ENCODE measurements around the gene ATP13A3.

The ATP13A3 gene

DNA sequence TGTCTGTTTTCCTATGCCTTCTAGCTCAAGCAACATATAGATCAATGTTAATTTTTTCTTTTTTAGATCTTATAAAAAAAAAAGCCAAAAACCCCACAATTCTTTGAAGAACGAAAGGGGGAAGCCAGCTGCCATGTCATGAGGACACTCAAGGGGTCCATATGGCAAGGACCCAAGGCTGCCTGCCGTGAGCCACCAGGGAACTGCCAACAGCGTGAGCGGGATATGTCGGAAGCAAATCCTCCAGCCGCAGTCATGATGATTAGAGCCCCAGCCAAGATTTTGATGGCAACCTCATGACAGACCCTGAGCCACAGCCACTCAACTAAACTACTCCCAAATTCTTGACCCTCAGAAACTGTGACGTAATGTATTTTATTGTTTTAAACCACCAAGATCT lies 94.2 kb downstream of the ATP13A3 start:
- no peak for DNase-seq (ENCODE audit: low read depth)

DNA sequence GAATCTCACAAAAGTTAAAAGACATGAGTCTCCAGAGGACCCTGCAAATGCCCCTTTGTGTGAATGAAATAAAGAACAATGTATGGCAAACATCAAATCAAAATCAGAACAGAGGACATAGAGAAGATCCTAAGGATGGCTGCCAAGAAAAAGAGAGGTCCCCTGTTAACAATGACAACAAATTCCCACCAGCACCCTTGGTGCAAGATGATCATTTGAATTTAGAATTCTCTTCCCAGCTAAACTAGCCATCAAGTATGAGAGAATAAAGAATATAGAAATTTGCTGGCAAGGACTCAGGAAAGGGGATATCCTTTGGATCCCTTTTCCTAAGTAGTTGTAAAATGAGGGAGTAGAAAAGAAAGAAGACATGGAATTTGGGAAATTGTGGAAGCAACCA lies 96.0 kb downstream of the ATP13A3 start:
- DNase-seq (ENCODE audit: low read depth), result no peak

DNA sequence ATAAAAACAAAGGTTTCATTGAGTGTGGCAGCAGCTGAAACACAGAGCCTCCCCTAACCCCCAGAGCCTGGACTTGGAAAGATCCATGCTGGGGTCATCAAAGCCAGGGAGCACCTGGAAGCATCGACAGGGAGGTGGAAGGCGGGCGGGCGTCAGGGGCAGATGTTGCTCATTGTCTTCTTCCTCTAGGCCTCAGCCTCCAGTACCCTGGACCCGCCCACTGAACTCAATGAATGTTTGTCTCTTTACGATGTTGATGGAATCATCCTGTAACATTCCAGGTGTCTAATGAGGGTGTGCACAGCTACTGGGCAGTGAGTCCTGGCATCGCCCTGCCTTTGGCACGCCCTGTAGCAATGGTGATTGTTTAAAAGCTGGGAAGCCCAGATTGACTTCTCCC lies 97.5 kb downstream of the ATP13A3 start:
- no peak for DNase-seq (ENCODE audit: low read depth)

DNA sequence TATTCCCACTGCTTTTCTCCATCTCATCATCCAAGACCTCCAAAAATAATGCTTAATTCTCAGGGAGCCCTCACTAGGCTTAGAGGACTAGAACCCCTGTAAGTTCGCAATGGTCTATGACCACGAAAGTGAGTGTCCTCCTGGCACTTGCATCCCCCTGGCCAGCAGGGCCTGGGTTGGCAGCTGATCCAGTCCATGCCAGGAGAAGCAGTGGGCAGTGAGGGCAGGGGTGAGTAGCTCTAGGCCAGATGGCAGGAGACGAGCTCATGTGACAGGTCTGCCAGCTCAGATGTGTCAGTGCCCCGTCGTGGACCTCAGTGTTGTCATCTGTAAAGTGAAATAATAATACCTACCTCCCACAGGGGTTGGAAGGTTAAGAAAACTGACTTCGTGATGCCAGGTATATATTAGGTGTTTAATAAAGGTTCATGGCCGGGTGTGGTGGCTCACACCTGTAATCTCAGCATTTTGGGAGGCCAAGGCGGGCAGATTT lies 98.8 kb downstream of the ATP13A3 start:
- DNase-seq (ENCODE audit: low read depth), result no peak

DNA sequence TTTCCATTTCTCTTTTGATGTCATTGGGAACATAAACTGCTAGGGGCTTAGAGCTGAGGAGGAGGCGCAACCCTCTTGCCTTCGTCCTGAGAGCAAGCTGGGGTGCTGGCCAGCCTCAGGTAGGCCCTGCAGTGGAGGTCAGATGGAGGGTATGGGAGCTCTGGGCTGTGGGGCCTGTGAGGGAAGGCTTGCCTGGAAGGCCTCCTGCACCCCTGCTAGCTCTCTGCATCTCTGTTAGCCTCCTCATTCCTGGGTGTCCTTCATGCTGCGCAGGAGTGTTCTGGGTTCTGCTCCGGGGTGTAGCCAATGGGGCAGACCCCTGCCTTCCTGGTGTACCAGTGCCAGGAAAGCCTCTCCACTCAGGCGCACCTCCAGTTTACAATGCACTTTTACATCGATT lies 99.5 kb downstream of the ATP13A3 start:
- DNase-seq (ENCODE audit: low read depth), result no peak

DNA sequence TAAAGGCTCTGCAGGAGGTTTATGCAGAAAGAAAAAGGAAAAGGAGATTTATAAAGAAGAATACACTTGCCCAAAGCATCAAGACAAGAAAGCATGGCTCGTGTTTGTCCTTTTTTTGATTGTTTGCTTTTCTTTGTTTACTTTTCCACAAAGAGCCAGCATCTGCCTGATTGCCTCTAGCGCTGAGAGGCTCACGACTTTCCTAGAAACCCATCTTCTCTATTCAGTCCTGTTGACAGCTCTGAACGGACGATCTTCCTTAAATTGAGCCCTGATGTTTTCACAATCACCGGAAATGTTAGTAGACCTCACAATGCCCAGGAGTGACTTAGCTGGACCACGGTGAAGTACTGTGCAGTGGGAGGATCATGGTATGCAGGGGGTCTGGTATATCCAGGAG lies 100.2 kb downstream of the ATP13A3 start:
- no peak for DNase-seq (ENCODE audit: low read depth)

DNA sequence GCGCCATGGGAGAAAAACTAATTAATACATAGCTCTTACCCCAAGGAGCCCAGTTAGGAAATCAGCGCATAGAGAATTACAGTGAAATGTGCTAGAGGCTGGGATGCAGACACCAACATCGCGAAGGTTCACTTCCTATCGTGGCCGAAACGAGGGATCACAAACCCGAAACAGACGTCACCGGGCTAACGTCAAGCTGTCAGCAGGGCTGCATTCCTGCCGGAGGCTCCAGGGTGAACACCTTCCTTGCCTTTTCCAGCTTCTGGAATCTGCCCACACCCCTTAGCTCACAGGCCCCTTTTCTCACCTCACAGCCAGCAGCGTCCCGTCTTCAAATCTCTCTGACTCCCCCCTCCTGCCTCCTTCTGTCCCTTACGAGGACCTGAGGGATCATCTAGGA lies 100.7 kb downstream of the ATP13A3 start:
- DNase-seq (ENCODE audit: low read depth), result no peak

DNA sequence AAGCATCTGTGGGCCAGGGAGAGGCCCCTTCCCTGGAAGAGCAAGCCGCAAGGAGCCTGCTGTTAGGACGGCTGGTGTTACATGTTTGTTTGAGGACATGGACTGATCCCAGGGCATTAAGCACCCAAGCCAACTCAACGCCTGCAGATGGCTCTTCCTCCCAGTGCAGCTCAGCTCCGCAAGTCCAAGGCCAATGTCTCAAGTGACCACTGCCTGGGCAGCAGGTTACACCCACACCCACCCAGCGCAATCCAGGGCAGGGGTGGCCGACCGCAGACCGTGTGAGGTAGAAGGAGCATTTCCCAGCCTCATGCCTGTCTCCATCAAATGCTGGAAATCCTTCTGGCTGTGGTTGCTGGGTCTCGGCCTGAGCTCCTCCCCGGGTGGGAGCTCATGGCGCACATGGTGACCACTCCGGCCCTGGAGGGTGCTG lies 102.2 kb downstream of the ATP13A3 start:
- DNase-seq (ENCODE audit: low read depth), result no peak

DNA sequence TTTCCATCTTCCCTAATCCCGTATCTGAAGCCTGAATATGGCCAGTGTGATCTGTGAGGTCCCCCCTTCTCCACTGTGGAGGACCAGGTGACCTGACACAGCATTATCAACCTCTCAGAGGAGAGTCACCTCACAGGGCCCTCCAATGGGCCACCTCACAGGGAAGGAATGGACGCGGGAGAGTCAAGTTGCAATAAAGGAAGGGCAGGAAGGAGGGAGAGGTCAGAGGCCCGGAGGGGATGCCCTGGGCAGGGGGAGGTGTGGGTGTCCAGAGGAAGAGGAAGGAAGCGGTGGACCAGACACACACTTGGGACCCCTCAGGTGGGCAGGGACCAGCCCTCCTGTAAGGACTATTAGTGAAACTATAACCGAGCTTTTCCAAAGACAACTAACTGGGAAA lies 102.6 kb downstream of the ATP13A3 start:
- no peak for DNase-seq (ENCODE audit: low read depth)

DNA sequence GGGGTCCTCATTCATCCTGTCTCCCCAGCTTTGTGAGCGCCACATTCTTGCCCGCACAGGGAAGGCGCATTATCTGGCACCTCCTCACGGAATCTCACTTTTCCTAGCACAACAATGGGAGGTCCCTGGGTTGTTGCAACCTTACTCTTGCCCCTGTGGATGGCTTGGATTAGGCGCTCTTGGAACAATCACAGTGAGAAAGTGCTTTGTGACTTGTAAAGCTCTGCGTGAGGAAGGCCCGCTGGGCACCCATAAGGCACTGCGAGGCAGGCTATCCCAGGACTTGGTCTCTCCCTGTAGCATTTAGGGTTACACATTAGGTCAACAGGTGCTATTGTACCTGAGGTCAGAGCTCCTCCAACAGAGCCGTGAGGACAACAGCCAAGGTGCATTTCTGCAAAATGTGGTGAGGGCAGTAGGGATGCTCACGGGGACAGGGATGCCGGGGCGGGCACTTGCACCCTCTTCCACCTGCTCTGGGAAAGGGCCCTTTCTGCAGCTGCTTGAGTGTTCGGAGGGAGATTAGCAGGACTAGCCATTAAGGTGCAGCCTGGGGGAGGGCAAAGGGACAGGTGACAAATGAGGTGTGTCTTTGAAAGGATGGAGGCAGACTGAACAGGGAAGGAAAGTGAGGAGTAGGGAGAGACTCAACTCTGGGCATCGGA lies 103.4 kb downstream of the ATP13A3 start:
- no peak for DNase-seq (ENCODE audit: low read depth)

DNA sequence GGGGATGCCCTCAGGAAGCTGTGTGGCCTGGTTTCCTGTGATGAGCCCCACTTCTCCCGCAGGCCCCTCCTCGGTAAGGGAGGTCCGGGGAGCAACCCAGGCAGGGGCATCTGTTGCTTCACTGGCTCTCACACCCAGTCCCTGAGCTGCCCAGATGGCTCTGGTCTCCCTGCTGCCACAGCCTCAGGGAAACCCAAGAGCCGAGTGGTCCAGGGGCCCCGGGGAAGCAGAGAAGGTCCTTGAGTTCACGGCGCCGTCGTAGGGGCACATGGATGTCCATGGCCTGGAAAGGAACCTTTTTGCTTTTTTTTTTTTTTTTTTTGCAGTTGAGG lies 103.9 kb downstream of the ATP13A3 start:
- DNase-seq (ENCODE audit: low read depth), result no peak

DNA sequence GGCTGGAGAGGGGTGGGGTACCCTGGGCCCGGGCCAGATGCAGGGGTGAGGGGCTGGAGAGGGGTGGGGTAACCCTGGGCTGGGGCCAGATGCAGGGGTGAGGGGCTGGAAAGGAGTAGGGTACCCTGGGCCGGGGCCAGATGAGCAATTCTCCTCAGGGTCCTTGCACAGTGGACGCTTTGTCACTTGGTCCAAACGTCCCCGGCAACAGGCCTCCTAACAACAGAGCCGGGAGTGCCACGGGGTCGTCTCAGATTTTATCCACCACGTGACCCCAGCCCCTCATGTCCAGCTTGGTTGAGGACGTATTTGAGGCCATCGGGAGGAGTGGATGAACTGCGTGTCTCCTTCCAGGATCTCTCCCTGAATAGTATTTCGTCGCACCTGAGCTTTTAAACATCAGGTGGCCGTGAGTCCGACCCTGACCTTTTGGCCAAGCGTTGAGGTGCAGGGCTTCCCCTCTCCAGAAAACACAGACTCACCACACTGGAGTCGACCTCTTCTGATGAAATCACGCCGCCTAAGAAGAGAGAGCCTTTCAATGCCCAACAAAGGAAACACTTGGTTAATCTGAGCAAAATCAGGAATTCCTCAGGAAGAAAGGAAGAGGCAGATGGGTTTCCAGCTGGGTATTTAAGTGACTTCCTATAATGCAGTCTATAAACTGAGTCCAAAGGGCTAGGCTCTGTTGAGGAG lies 104.5 kb downstream of the ATP13A3 start:
- no peak for DNase-seq (ENCODE audit: low read depth)

DNA sequence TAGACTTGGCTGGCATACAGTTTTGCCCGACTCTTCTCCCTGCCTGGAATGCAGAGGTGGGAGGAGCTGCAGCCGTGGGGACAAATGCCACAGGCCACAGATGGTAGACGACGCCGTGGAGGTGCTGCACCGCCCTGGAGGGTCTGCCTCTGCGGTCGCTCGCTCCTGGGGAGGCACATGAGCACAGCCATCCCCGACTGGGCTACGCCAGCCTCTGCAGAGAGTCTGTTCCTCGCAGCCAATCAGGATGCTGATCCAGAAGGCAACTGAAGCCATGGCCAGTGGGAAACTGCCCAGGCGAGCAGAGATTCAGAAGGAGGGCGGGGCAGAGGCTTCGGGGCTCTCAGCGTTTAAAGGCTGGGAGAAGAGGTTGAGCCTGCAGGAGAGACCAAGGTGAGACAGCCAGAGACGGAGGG lies 105.3 kb downstream of the ATP13A3 start:
- no peak for DNase-seq (ENCODE audit: low read depth)

DNA sequence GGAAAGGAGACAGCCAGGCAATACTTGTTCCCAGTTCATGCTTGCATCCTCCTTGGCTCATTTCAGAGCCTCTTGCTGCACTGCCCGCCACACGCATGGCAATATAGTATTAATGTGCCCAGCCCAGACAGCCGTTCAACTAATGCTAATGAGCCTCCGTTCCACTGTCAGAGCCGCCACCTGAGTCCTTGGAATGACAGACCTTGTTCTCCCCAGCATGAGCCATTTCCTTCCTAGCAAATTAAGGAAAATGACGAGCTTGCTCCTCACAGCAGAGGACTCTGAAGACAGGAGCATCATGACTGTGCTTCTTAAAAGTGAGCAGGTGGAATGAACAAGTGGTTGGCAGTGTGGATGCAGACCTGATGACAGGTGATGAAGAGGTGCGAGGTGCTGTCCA lies 106.5 kb downstream of the ATP13A3 start:
- DNase-seq (ENCODE audit: low read depth), result no peak

DNA sequence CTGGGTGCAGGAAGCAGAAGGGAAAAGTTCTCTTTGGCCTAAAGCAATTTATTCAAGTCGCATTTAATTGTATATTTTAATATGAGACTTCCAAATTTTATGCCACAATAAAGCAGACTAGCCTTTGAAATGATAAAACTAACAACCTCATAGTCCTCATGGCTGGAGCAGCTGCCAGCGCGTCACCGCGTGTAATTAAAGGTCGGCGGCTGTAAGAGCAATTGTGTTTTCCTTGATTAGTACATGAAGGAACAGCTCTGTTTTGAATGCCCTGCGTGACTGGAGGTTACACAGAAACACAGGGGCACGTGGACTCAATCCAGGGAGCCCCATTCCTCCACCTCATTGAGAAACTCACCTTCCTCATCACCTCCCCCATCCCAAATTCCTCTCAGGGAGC lies 107.2 kb downstream of the ATP13A3 start:
- no peak for DNase-seq (ENCODE audit: low read depth)

DNA sequence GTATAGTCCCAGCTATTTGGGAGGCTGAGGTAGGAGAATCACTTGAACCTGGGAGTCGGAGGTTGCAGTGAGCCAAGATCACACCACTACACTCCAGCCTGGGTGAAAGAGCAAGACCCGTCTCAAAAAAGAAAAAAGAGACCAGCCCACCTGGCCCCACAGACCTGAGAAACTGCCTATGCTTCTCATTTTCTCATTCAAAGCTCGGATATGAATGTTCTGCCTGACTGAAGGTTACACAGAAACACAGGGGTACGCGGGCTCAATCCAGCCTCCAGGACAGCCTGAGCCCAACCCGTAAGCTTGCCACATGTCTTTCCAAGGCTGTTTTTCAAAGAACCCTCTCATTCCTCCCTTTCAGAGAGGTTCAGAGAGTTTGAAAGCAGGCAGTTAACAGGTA lies 107.6 kb downstream of the ATP13A3 start:
- no peak for DNase-seq (ENCODE audit: low read depth)

DNA sequence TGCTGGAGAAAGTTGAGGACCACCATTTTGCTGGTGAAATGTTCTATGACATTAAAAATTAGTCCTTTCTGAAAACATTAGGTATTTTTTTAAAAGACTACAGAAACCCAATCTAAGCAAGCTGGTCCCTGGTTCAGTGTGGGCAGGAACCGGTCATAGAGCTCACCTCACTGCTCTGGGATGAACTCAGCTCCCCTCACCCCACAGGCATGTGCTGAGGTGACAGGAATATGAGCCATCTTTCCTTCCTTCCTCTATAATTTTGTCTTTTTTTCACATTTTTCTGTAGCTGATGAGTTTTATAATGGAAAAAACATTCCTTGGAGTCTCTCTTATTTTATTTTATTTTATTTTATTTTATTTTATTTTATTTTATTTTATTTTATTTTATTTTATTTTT lies 109.1 kb downstream of the ATP13A3 start:
- no peak for DNase-seq (ENCODE audit: low read depth)

DNA sequence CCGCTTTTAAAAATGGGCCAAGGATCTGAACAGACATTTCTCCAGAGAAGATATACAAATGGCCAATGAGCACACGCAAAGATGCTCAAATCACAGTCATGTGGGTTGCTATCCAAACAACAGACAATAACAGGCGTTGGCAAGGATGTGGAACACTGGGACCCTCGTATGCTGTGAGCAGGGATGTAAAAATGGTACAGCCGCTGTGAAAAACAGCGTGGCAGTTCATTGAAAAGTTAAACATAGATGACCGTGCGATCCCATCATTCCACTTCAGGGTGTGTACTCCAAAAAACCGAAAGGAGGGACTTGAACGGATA lies 110.6 kb downstream of the ATP13A3 start:
- DNase-seq (ENCODE audit: low read depth), result no peak

DNA sequence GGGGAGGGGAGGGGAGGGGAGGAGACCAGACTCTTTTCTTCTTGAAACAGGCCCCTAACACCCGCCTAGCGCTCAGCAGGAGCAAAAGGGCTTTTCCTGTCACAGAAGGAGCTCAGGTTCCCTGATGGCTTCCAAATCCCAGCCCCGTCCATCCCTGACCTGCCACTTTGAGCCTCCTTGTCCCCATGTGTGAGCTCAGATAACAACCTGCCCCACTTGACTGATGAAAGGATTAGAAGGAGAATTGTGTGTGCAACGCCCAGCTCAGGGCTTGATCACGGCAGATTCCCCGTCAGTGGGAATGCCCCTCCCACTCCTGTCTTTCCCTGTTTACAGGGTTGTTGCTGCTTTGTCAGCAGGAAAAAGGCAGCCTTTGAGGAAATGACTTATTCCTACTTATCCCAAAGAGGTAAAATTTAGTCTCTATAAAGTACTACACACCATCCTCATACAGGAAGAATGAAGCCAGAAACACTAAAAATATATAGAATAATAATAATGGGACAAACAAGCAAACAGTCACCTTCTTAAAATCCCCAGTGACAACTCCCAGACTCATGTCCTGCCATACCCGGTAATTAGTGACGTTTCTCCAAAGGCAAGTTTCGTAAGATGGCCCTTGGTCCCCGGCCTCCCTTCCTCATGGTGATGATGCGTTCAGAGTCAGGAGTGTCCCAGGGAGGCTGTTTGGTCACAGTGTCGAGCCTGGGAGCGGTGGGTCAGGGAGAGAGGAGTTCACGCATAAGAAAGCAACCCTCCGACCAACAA lies 111.1 kb downstream of the ATP13A3 start:
- DNase-seq (ENCODE audit: low read depth), result no peak

DNA sequence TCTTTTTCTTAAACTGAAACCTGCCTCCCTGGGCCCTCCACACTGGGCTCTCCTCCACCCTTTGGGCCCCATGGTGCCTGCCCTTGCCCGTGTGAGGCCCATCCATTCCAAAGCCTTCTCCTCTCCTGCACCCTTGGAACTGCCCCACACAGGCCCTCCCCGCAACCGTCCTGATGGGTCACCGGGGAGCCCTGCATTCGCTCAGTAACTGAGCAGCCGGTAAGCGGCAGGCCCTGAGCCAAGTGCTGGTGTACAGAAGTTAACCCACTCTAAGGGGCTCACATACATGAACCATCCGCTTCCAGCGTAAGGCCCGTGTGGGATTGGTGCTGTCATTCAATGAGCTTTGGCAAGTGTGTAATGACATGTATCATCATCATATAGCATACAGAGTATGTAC lies 111.9 kb downstream of the ATP13A3 start:
- no peak for DNase-seq (ENCODE audit: low read depth)

DNA sequence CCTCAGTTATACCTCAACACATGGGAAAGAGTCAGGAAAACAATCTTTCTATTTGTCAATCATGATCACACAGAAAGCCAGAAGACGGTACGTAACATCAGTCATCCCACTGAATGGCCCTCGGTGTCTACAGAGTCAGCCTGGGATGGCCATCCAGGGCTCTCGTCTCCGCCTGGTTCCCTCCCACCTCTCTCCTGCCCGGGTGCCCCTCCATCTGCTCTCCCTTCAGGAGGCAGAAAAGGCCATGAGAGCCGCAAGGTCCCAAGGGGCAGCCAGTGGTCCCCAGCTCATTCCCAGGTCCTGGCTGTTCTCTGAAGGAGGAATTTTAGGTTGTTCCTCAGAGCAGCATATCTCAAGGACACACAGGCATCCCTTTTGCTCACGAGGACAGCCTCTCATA lies 112.9 kb downstream of the ATP13A3 start:
- no peak for DNase-seq (ENCODE audit: low read depth)

DNA sequence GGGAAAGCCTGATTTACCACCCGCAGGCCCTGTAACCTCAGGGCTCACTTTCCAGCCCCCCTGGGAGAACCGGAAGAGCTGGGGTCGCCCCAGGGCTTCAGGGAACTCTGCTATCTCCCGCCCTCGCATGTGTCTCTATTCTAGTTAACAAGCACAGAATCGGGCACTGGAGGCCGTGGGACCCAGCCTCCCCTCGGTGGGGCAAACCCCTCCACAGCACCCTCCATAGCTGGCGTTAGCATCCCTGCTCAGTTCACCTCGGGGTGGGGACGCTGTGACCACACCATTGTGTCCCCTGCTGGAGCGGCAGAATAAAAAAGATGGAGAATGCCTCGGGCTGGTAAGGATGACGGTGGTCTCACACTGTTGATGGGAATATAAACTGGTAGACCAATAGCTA lies 113.8 kb downstream of the ATP13A3 start:
- no peak for DNase-seq (ENCODE audit: low read depth)

DNA sequence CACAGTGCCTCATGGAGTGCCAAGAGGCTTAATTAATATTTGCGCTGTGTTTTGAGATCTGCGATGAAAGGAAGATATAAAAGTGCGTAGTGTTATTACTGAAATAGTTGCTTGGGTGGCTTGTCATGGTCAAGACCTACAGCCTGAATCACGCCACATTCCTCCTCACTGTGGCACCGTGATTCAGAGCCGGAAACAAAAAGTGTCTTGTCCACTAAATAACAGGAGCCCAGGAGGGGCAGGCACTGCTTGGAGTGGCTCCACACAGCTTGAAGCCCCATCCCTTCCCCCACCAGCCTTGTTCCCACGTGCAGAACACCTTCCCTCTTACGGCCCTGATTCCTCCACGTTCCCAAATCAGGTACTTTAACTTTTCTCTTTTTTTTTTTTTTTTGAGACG lies 116.0 kb downstream of the ATP13A3 start:
- no peak for DNase-seq (ENCODE audit: low read depth)
